Spleen (tissue), 11 donors: ENCODE measurements around the gene TEKT3. TPM values are rescaled to one million over a fixed set of nuclear protein-coding genes. Genes with fewer than 3 reads are reported as not detected.

Source experiments
- DNase-seq: peaks from one replicate; pipeline ENCODE4 v3.0.0-alpha.2; 2020
- H3K27ac ChIP-seq, 8 donors: fragments of 200-600 bp; sonication (generic) in 7 of 8; 1 replicate in 4 of 8; 2 replicates in 4 of 8; pipeline versions ENCODE4 v1.5.0 to v1.8.0; 2016 to 2021; ENCODE audit warnings: inconsistent platforms in 4 of 8, mild to moderate bottlenecking in 4 of 8, moderate library complexity in 1 of 8
- H3K27me3 ChIP-seq, 7 donors: fragments of 200-600 bp; sonication (generic) in 6 of 7; replicated peaks in 1 of 7; 1 replicate in 4 of 7; 2 replicates in 3 of 7; pipeline versions ENCODE4 v1.5.0 to v1.8.0; 2016 to 2021; ENCODE audit warnings: inconsistent platforms in 3 of 7, mild to moderate bottlenecking in 1 of 7
- H3K36me3 ChIP-seq, 6 donors: fragments of 200-600 bp; sonication (generic) in 5 of 6; 1 replicate in 4 of 6; 2 replicates in 2 of 6; pipeline versions ENCODE4 v1.5.0 to v1.8.0; 2016 to 2021; ENCODE audit warnings: inconsistent platforms in 2 of 6
- H3K4me1 ChIP-seq, 6 donors: fragments of 200-600 bp; sonication (generic) in 5 of 6; 1 replicate in 3 of 6; 2 replicates in 3 of 6; pipeline versions ENCODE4 v1.5.0 to v1.8.0; 2016 to 2021; ENCODE audit warnings: inconsistent platforms in 3 of 6
- H3K4me3 ChIP-seq, 8 donors: fragments of 200-600 bp; sonication (generic) in 7 of 8; 1 replicate in 4 of 8; 2 replicates in 4 of 8; pipeline versions ENCODE4 v1.5.0 to v1.8.0; 2016 to 2021; ENCODE audit warnings: inconsistent platforms in 4 of 8, mild to moderate bottlenecking in 4 of 8, moderate library complexity in 2 of 8
- H3K9me3 ChIP-seq, 8 donors: fragments of 200-600 bp; sonication (generic) in 7 of 8; 1 replicate in 4 of 8; 2 replicates in 4 of 8; pipeline versions ENCODE4 v1.5.0 to v1.8.0; 2016 to 2021; ENCODE audit warnings: inconsistent platforms in 4 of 8
- POLR2A ChIP-seq, 3 donors: fragments of 450-650 bp; IDR thresholded peaks; one replicate each; pipeline ENCODE4 v1.5.1; 2017; ENCODE audit warnings: antibody characterized with exemption in 3 of 3, mild to moderate bottlenecking in 1 of 3
- POLR2AphosphoS5 ChIP-seq, 3 donors: sonication (generic); formaldehyde crosslinking; IDR thresholded peaks; one replicate each; pipeline ENCODE4 v1.5.1; 2017; ENCODE audit warnings: antibody characterized with exemption in 3 of 3
- WGBS, 5 donors: extraction: QIAGEN DNeasy Blood & Tissue Kit in 3 of 5; methylation state at CpG; one replicate each; pipeline versions ENCODE4 v1.1.5 to v1.1.7; 2013 to 2018; 5-methylcytosine and 5-hydroxymethylcytosine counted together
- intact Hi-C: fragments of 100-400 bp; cut with DNase I; formaldehyde crosslinking; loops from one replicate; pipeline ENCODE4 v1.15.0; 2023; ENCODE audit warnings: low total_unique reads
- polyA plus RNA-seq, 3 donors: library from polyadenylated mRNA; stranded (reverse); fragments of 200-250 nt; gene quantifications; one replicate each; pipeline ENCODE4 v1.2.1, GENCODE V29; 2013
- total RNA-seq, 7 donors: library from RNA; depleted of rRNA in 3 of 7; stranded (reverse); fragments of >200 nt in 3 of 7; fragmentation: NEBNext Ultra II Directional in 4 of 7; extraction: Animal tissue kit (Norgen Biotek cat#: 25700) in 4 of 7; gene quantifications; one replicate each; pipeline versions ENCODE4 v1.1.0 to v1.2.1, GENCODE V29; 2016 to 2021
- TF ChIP-seq, protein P1 (sequence below), 11 experiments: fragments of 200-600 bp in 7 of 11; fragments of 450-650 bp in 4 of 11; sonication (generic) in 4 of 11; IDR thresholded peaks in 8 of 11; conservative IDR thresholded peaks in 3 of 11; 1 replicate in 7 of 11; 2 replicates in 4 of 11; pipeline versions ENCODE4 v1.4.0 to v1.8.0; 2016 to 2021; ENCODE audit warnings: antibody characterized with exemption in 11 of 11, inconsistent platforms in 4 of 11, mild to moderate bottlenecking in 1 of 11
- donor health status: healthy with polysubstance abuse.
- donor health status: DM: no; HTN: no; CAD: no; lungs with moderate emphysema.
- donor health status: DM: no; HTN: no; CAD: no.
- donor health status: Bipolar disorder and iron deficiency.
- donor health status: healthy.
- donor health status: DM: no; HTN: no; CAD: no.
- donor health status: DM: yes; HTN: yes; CAD: no.

The TEKT3 gene
- total and polyA plus RNA-seq, 10 donors = 0.10 to 2.2 (median 0.47) TPM; not detected in 2

DNA sequence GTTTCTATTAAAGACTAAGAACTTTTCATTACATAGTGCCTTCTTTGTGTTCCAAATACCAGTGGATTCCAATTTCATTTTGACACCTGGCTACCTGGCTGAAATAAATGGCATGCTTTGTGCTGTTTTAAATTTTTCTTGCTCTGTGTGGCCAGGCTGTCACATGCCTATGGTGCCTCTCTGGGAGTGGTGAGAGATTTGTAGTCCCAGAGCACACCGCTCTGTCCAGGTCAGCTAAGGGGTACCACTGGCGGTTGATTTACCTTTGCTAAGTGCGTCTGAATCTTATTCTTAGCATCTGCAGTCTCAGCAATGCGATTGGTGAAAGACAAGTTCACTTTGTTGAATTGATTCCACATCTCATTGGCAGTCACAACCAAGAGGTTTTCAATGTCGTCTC is 29.4 kb downstream of the TEKT3 start:
- 88 to 93% (median 90%) methylated on average over 5 of the region's 5 CpGs for WGBS, 5 donors
- Histone ChIP-seq H3K4me3 (no peak overlapping the region), H3K27me3 (no peaks in the 10 kb centered on the region), H3K9me3 (no peaks in the 10 kb centered on the region), H3K36me3 (no peaks in the 10 kb centered on the region), H3K27ac (no peak overlapping the region), H3K4me1 (no peaks in the 10 kb centered on the region)
- DNase-seq = no peak
- no peak for TF ChIP-seq POLR2A (IDR thresholded peaks at IDR 0.05)
- TF ChIP-seq, protein P1, sequence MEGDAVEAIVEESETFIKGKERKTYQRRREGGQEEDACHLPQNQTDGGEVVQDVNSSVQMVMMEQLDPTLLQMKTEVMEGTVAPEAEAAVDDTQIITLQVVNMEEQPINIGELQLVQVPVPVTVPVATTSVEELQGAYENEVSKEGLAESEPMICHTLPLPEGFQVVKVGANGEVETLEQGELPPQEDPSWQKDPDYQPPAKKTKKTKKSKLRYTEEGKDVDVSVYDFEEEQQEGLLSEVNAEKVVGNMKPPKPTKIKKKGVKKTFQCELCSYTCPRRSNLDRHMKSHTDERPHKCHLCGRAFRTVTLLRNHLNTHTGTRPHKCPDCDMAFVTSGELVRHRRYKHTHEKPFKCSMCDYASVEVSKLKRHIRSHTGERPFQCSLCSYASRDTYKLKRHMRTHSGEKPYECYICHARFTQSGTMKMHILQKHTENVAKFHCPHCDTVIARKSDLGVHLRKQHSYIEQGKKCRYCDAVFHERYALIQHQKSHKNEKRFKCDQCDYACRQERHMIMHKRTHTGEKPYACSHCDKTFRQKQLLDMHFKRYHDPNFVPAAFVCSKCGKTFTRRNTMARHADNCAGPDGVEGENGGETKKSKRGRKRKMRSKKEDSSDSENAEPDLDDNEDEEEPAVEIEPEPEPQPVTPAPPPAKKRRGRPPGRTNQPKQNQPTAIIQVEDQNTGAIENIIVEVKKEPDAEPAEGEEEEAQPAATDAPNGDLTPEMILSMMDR (IDR thresholded peaks at IDR 0.05 in 8 of 11, conservative IDR thresholded peaks at IDR 0.05 in 3 of 11) = no peak
- no peak for TF ChIP-seq POLR2AphosphoS5 (IDR thresholded peaks at IDR 0.05)
- intact Hi-C loops = no loop called here

DNA sequence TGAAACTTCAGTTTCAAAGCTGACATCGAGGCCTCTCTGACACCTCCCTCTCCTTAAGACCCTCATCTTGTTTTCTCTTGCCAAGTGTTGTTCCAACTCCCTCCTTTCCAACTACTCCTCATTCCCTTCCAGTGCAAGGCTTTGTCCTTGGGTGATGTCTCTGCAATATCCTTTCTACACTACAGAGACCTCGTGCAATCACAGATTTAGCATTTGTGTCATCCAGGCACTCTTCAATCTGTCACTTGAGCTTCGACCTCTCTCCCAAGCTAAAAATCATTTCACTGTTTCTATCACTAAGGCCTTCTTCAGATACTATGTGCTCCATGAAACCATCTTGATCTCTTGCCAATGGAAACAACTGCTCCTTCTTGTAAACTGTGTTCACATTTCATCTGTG is 31.6 kb downstream of the TEKT3 start:
- no peaks in the 10 kb centered on the region for H3K9me3 ChIP-seq
- TF ChIP-seq POLR2A (IDR thresholded peaks at IDR 0.05) = no peak
- 48 to 80% (median 62%) methylated on average over 3 of the region's 3 CpGs for WGBS, 5 donors
- H3K4me3 ChIP-seq = no peak overlapping the region
- no peak overlapping the region for H3K27ac ChIP-seq
- intact Hi-C loops = no loop called here
- H3K27me3 ChIP-seq = no peaks in the 10 kb centered on the region
- no peaks in the 10 kb centered on the region for H3K4me1 ChIP-seq
- H3K36me3 ChIP-seq = no peaks in the 10 kb centered on the region
- no peak for DNase-seq

DNA sequence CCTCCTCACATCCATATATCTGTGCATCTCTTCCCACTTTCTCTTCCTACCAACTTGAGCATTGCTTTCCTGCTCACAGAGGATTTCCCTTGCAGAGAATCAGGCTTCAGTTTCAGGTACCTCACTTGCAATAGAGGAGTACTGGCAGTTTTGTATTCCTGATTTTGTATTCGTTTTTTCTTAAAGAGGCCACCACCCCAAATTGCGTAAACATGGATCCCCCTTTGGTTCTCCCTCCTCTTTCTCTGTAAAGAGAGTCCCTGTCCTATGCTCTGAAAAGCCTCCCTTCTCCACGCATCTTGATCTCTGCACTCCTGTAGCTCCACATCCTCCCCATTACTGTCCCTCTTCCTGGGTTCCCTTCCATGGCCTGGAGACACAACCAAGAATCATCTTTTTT is 32.2 kb downstream of the TEKT3 start:
- Histone ChIP-seq H3K4me3 (no peak overlapping the region), H3K4me1 (no peaks in the 10 kb centered on the region), H3K9me3 (no peaks in the 10 kb centered on the region), H3K27me3 (no peaks in the 10 kb centered on the region), H3K27ac (no peak overlapping the region), H3K36me3 (no peaks in the 10 kb centered on the region)
- DNase-seq = no peak
- TF ChIP-seq POLR2A (IDR thresholded peaks at IDR 0.05) (no peak), POLR2AphosphoS5 (IDR thresholded peaks at IDR 0.05) (no peak)
- TF ChIP-seq, protein P1 (IDR thresholded peaks at IDR 0.05 in 8 of 11, conservative IDR thresholded peaks at IDR 0.05 in 3 of 11) = no peak
- 50 to 81% (median 71%) methylated on average over 3 of the region's 3 CpGs for WGBS, 5 donors
- intact Hi-C loops = no loop called here

DNA sequence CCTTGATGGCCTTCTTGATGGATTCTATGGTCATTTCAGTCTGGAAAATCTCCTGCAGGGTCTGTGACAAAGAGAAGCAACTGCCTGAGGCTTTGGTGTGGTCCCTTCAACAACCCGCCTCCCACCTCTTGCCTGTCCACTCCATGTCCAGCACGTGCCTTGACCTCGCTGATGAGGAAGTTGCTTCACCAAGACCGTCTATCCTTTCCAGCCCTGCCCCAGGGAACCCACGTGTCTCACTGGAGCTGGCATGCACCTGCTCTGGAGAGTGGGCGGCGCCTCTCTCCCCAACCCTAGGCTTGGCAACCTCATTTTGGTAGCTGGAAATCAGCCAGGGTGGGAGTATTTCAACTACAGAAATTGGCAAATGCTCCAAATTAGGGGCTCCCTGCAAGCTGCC is 32.6 kb downstream of the TEKT3 start:
- 70 to 84% (median 80%) methylated on average over 7 of the region's 7 CpGs for WGBS, 5 donors
- intact Hi-C loops = no loop called here
- H3K9me3 ChIP-seq = no peaks in the 10 kb centered on the region
- no peaks in the 10 kb centered on the region for H3K36me3 ChIP-seq
- no peaks in the 10 kb centered on the region for H3K27me3 ChIP-seq
- no peak overlapping the region for H3K27ac ChIP-seq
- TF ChIP-seq, protein P1 (IDR thresholded peaks at IDR 0.05 in 8 of 11, conservative IDR thresholded peaks at IDR 0.05 in 3 of 11) = no peak
- TF ChIP-seq POLR2A (IDR thresholded peaks at IDR 0.05) (no peak), POLR2AphosphoS5 (IDR thresholded peaks at IDR 0.05) (no peak)
- H3K4me3 ChIP-seq = no peak overlapping the region
- DNase-seq = no peak
- H3K4me1 ChIP-seq = no peaks in the 10 kb centered on the region

DNA sequence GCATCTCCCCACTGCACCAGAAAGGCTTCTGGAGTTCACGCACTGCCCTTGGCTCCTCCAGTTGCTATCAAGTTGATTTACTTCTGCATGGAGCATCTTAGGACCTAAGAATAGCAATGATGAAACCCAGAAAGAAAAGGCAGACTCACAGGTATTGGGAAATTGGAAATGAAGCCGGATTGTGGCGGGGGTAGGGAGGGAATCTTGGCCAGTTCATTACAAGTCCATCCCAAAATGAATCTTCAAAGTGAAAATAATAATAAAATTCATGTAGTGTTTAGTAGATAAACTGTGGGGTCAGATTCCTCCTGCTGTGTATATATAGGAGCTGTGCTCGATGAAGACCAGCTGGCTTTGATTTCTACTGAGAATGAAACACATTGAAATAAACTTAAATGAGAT is 33.7 kb downstream of the TEKT3 start:
- 57 to 65% (median 64%) methylated on average over 4 of the region's 4 CpGs for WGBS, 5 donors
- H3K4me1 ChIP-seq = no peaks in the 10 kb centered on the region
- H3K36me3 ChIP-seq = no peaks in the 10 kb centered on the region
- H3K27me3 ChIP-seq = no peaks in the 10 kb centered on the region
- TF ChIP-seq POLR2A (IDR thresholded peaks at IDR 0.05) (no peak), POLR2AphosphoS5 (IDR thresholded peaks at IDR 0.05) (no peak)
- TF ChIP-seq, protein P1 (IDR thresholded peaks at IDR 0.05 in 8 of 11, conservative IDR thresholded peaks at IDR 0.05 in 3 of 11) = no peak
- intact Hi-C loops = no loop called here
- no peak overlapping the region for H3K4me3 ChIP-seq
- DNase-seq = no peak
- H3K27ac ChIP-seq = no peak overlapping the region
- H3K9me3 ChIP-seq = no peaks in the 10 kb centered on the region
